ENCODE results near the gene NDUFV3. TPM values are rescaled to one million over a fixed set of nuclear protein-coding genes. Genes with fewer than 3 reads are reported as not detected.

NDUFV3 gene
- total and polyA plus RNA-seq, 2 donors (not counting 3 experiments of a cell fraction or from before 2014, with no cell fraction given), result 13.4 to 45.7 TPM

DNA sequence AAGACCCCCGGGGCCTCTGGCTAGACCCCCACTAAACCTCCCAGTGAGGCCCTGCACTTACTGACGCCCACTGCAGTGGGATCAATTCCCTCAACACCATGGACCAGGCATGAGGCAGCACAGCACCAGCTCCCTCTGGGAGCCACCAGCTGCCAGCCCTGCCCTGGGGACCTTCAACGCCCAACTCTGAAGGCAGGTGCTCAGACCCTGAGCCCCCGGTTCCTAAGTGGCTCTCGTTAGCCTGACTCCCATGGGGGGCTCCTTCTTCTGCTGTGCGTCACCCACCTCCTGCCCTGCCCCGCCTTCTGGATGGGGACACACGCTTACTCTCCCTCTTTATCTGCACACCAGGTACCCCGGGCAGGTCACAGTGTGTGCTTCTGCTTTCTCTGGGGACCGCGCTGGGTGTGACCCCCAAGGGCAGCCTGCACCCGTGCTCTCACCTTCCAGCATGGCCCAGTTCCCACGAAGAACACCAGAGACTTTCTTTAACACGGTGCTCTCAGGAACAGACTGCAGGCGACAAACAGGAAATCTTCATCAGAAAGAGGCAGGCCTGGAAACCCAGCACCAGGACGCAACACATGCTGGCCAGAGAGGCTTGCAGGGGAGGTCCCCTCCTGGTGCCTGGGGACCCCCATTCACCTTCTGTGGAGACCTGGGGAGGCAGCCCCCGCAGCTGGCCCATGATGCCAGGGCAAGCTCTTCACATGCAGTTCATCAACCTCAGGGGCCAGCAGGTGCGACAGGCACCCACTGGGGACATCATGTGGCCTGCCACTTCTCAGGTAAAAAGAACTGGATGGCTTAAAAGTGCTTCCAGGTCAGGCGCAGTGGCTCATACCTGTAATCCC lies 41.1 kb upstream of the NDUFV3 start:
- no peak for TF ChIP-seq POLR2A (IDR thresholded peaks at IDR 0.05; ENCODE audit: low read depth, low read length)
- TF ChIP-seq, protein P1, sequence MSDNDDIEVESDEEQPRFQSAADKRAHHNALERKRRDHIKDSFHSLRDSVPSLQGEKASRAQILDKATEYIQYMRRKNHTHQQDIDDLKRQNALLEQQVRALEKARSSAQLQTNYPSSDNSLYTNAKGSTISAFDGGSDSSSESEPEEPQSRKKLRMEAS (IDR thresholded peaks at IDR 0.05; ENCODE audit: insufficient read depth, insufficient read length), result no peak
- TF ChIP-seq POLR2AphosphoS5 (IDR thresholded peaks at IDR 0.05; ENCODE audit: insufficient read depth, low read depth, low read length), result no peak
- no peak for TF ChIP-seq GATA2 (IDR thresholded peaks at IDR 0.05; ENCODE audit: insufficient read depth, insufficient read length, low read depth, low read length)
- Histone ChIP-seq H3K9me1 (replicated peaks; ENCODE audit: control insufficient read depth, extremely low read depth, insufficient read depth, low read length) (no peaks in the 10 kb centered on the region), H3K27ac (ENCODE audit: insufficient read depth, low read depth, low read length) (no peak overlapping the region), H3K27me3 (ENCODE audit: control insufficient read depth in 2 of 2, insufficient read depth in 2 of 2, low read length in 2 of 2) (no peaks in the 10 kb centered on the region), H2AFZ (ENCODE audit: low read depth, low read length) (no peak overlapping the region), H3K4me1 (ENCODE audit: control insufficient read depth, extremely low read depth, insufficient read depth, low read length) (no peaks in the 10 kb centered on the region), H3K4me2 (ENCODE audit: insufficient read depth, low read length) (no peak overlapping the region), H3K9me3 (replicated peaks; ENCODE audit: control insufficient read depth, insufficient read depth, low read length) (no peaks in the 10 kb centered on the region), H3K79me2 (ENCODE audit: control insufficient read depth, insufficient read depth, low read length) (peaks cover 16% of the 10 kb centered on the region), H4K20me1 (replicated peaks; ENCODE audit: control insufficient read depth, extremely low read depth, insufficient read depth, low read length) (no peaks in the 10 kb centered on the region), H3K36me3 (ENCODE audit: control insufficient read depth in 2 of 2, extremely low read depth in 1 of 2, insufficient read depth in 2 of 2, low read length in 2 of 2) (peaks cover 12 to 65% of the 10 kb centered on the region in 2 experiments), H3K9ac (replicated peaks; ENCODE audit: extremely low read depth, insufficient read depth, low read length) (no peak overlapping the region), H3K4me3 (replicated peaks in 1 of 3; ENCODE audit: insufficient read depth in 1 of 3, low read depth in 1 of 3, low read length in 3 of 3) (no peak overlapping the region)
- CTCF ChIA-PET, result interaction anchor here (1.5 to 1.6 kb wide), 2 partner anchors 10 to 259 kb away, joined by 5 read pairs; no protein-coding TSS in a partner anchor
- DNase-seq (ENCODE audit: low read depth, low spot score) (no peak), FAIRE-seq (no peak)
- intact Hi-C loops (cut with micrococcal nuclease) (no loop called here), dilution Hi-C loops (cut with MboI; ENCODE audit: extremely low pct_ligation_motif_present, low sequenced_read_pairs) (no loop called here)
- POLR2A ChIA-PET, result no interaction called here
- BruUV-seq (replicated peaks), result no TSS peak

DNA sequence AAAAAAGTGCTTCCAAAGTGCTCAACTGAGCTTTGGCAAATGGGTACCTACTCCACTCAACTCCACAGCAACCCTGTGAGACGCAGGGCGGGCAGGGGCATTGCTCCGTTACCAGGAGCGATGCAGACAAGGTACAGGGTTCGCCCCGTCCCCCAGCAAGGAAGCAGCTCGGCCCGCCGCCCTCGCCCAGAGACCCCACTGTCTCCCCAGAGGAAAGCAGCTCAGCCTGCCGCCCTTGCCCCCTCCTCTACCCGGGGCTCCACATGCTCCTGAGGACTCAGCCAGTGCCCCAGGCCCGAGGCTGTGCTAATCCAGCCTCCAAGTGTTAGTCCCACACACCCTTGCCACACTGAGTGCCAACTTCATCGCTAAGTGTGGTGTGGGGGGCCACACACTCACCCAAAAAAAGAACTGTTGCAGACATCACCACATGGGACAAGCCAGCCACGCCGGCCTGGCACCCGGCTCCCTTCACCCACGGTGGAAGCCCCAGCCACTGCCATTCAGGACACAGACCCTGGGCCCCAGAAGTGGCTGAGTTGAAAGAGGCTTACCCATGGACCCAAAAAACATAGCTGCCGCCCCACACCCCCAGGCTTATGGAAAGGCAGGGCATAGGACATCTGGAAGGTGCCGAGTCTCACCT lies 40.1 kb upstream of the NDUFV3 start:
- Histone ChIP-seq H3K9me1 (replicated peaks; ENCODE audit: control insufficient read depth, extremely low read depth, insufficient read depth, low read length) (no peaks in the 10 kb centered on the region), H3K79me2 (ENCODE audit: control insufficient read depth, insufficient read depth, low read length) (peaks cover 14% of the 10 kb centered on the region), H3K27me3 (ENCODE audit: control insufficient read depth in 2 of 2, insufficient read depth in 2 of 2, low read length in 2 of 2) (no peaks in the 10 kb centered on the region), H4K20me1 (replicated peaks; ENCODE audit: control insufficient read depth, extremely low read depth, insufficient read depth, low read length) (no peaks in the 10 kb centered on the region), H3K4me3 (replicated peaks in 1 of 3; ENCODE audit: insufficient read depth in 1 of 3, low read depth in 1 of 3, low read length in 3 of 3) (no peak overlapping the region), H3K4me2 (ENCODE audit: insufficient read depth, low read length) (no peak overlapping the region), H3K27ac (ENCODE audit: insufficient read depth, low read depth, low read length) (no peak overlapping the region), H3K36me3 (ENCODE audit: control insufficient read depth in 2 of 2, extremely low read depth in 1 of 2, insufficient read depth in 2 of 2, low read length in 2 of 2) (peaks cover 12 to 65% of the 10 kb centered on the region in 2 experiments), H3K9me3 (replicated peaks; ENCODE audit: control insufficient read depth, insufficient read depth, low read length) (no peaks in the 10 kb centered on the region), H2AFZ (ENCODE audit: low read depth, low read length) (no peak overlapping the region), H3K4me1 (ENCODE audit: control insufficient read depth, extremely low read depth, insufficient read depth, low read length) (no peaks in the 10 kb centered on the region), H3K9ac (replicated peaks; ENCODE audit: extremely low read depth, insufficient read depth, low read length) (no peak overlapping the region)
- intact Hi-C loops (cut with micrococcal nuclease), result no loop called here
- DNase-seq (ENCODE audit: low read depth, low spot score) (no peak), FAIRE-seq (no peak)
- POLR2A ChIA-PET, result no interaction called here
- CTCF ChIA-PET, result interaction anchor here (1.6 kb wide), 1 partner anchor 8 kb away, joined by 5 read pairs; no protein-coding TSS in a partner anchor
- BruUV-seq (replicated peaks), result no TSS peak
- TF ChIP-seq CTCF (IDR thresholded peaks at IDR 0.05; ENCODE audit: extremely low read depth in 1 of 2, insufficient read depth in 1 of 2, low read depth in 1 of 2, low read length in 2 of 2), result no peak
- no peak for TF ChIP-seq JUN (IDR thresholded peaks at IDR 0.05; ENCODE audit: borderline replicate concordance, insufficient read depth, insufficient read length, low read depth)
- TF ChIP-seq EZH2 (IDR thresholded peaks at IDR 0.05; ENCODE audit: borderline replicate concordance, low read depth, low read length, severe bottlenecking), result no peak
- TF ChIP-seq POLR2A (IDR thresholded peaks at IDR 0.05; ENCODE audit: low read depth, low read length), result no peak
- no peak for TF ChIP-seq GATA2 (IDR thresholded peaks at IDR 0.05; ENCODE audit: insufficient read depth, insufficient read length, low read depth, low read length)
- TF ChIP-seq, protein P1 (IDR thresholded peaks at IDR 0.05; ENCODE audit: insufficient read depth, insufficient read length), result no peak
- TF ChIP-seq MYC (IDR thresholded peaks at IDR 0.05; ENCODE audit: low read depth, low read length), result no peak
- no peak for TF ChIP-seq POLR2AphosphoS5 (IDR thresholded peaks at IDR 0.05; ENCODE audit: insufficient read depth, low read depth, low read length)
- no peak for TF ChIP-seq FOS (IDR thresholded peaks at IDR 0.05; ENCODE audit: borderline replicate concordance, insufficient read depth, low read length)
- dilution Hi-C loops (cut with MboI; ENCODE audit: extremely low pct_ligation_motif_present, low sequenced_read_pairs), result no loop called here
